C1 segment of cervical spinal cord (tissue), 14 donors: ENCODE measurements around the gene MDGA2.

Source experiments
- DNase-seq, 14 donors: peaks; one replicate each; lab custom pipeline; 2025; lab: John Stamatoyannopoulos, UW

MDGA2 gene

DNA sequence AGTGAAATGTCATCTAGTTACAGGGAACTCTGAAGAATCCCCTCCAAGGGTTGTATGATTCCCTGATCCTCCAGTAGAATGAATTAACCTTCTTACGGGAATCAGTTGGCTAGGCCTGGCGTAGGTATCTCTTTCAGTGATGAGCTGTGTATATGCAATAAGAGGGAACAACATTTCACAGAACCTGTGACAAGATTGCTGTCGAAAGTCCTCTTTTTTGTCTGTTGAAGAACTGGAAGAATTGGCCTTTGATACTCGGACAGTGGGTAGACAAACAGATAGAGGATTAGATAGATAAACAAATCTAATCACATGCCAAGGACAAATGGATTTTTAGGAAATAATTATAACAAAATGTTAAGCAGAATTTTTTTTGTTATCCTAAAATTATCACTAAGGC, 184.6 kb downstream of the MDGA2 start:
- no peak for DNase-seq

DNA sequence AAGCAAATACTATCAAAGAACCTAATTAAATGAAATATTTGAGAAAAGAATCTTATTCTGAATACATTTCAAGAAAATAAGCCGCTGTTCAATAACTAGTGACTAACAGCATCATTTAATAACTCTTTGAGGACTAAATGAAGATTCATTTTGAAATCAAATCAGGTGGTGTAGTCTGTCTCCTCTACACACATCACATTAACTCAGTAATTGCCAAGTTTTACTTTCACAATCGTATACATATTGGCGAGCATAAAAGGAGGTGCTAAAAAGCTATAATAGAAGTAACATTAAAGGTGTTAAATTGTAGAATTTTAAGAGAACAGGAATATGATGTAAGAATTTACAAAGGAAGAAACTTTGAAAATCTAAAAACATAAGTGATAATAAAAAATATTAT, 185.1 kb downstream of the MDGA2 start:
- DNase-seq = no peak

DNA sequence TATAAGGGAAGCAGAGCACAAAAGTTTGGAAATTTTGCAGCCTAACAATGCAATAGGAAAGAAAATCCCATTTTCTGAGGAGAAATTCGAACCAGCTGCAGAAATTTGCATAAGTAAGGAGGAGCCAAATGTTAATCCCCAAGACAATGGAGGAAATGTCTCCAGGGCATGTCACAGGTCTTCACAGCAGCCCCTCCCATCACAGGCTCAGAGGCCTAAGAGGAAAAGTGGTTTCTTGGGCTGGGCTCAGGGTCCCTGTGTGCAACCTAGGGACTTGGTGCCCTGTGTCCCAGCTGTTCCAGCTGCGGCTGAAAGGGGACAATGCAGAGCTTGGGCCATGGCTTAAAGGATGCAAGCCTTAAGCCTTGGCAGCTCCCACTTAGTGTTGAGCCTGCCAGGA, 190.0 kb downstream of the MDGA2 start:
- no peak for DNase-seq

DNA sequence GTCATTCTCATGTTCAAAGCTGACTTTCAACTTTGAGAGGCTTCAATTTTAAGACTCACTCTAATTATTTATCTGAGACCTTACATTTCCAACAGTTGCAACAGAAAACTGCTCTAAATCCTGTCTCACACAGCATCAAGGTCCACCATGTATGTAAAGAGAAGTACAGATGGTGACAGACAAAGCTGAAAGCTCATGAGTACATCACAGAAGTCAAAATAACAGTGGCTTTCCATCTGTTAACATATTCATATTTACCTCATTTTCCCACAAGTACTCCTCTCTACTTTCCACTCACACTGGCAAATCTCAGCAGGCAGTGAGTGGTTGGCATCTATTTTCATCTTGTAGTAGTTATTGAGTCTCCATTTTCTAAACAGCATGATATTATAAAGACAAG, 192.0 kb downstream of the MDGA2 start:
- DNase-seq = no peak

DNA sequence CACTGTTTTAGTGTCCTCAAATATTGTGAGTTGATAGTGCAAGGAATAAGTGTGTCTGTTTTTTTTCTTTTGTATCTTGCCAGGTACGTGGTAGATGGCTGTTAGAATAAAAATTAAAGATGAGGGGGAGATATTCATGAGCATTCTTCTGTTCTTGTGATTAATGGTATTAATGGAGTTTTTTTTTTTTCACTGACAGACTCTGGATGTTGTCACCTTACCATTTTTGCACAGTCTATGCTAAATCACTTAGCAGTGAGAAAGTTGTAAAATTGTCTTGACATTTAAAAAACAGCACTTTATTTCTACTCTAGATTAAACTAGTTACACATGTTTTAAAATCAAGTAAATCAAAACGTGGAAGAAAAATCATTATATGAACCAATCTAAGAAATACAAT, 204.3 kb downstream of the MDGA2 start:
- DNase-seq = no peak

DNA sequence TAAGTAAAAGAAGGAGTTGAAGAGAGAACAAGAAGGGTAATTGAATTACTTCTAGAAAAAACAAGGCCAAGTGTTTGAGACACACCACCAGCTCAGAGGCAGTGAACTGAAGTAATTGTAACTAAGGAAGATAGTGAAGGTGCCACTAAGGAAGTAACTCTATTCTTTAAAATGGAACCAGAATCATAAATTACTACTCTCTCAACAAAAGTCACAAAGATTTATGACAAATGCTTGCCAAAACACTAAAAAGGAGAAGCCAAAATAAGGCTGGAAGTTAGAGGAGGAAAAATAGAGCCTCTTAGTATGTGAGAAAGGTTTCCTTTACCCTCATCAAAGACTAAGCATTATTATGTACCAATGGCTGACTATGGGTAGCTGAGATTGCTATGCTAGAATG, 208.5 kb downstream of the MDGA2 start:
- DNase-seq = no peak

DNA sequence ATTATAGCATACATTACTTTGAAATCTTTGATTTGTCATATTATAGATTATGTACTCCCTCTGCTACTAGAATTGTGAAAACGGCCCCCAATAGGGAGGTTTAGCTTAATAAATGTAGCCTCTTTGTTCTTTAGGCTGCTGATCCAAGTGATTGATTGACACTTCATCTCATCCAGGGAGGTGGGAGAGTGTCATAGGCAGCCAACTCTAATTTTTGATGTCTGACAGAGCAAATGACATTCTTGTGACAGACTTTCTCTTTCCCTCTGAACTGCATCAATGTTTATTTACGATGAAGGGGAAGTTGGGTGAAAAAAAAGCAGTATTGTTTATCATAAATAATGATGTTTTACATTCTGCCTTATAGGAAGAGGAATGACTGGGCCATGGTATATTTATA, 221.4 kb downstream of the MDGA2 start:
- no peak for DNase-seq

DNA sequence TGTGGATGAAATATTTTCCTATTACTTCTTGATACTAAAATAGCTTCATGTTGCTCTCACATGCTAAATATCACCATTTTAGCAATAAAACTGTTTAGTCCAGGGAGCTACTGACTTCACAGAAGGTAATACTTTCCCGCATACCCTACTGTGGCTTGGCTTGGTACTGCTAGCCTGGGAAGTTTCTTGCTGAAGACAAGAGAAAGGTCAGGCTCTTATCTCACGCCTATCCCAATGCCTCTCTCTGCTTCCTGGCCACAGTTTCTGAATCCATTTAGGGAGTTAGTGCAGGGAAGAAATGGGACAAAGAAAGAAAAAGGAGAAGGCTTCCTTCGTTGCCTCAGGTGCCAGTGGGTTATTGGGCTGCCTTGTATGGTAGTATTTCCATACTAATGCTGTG, 228.3 kb downstream of the MDGA2 start:
- no peak for DNase-seq

DNA sequence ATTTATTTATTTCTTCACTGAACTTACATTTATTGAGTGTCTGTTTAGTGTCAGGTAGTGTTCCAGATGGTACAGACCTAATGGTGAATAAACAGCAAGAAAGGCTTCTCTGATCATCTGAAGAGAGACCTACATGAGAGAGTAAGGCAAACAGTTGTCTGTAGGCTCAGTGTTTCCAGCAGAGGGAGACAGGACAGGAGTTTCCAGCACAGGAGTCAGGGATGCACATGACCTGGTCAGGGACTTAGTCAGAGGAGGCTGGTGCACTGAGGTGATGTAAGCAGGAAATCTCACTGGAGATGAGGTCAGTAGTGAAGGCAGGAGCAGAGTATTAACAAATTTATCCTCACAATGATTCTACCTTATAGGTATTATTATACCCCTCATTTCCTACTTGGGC, 233.2 kb downstream of the MDGA2 start:
- DNase-seq = peak in 2 of 14 donors; percentile 12 to 19

DNA sequence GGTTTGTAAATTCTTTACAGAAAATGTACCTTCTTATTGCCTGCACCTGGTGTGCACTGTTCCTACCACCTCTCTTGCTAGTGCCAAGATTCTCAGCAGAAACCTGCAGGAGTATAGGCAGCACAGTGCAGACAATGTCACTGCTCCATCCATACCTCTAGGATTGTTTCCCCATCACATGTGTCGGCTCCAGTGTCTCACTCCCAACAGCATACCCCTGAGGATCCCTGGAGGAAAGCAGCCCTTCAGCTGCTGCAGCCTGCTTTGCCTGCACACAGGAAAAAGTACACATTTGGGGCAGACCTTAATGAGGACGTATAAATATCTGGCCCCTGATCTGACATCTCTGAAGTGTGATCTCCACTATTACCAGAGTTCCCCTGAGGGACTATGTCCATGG, 235.5 kb downstream of the MDGA2 start:
- no peak for DNase-seq

DNA sequence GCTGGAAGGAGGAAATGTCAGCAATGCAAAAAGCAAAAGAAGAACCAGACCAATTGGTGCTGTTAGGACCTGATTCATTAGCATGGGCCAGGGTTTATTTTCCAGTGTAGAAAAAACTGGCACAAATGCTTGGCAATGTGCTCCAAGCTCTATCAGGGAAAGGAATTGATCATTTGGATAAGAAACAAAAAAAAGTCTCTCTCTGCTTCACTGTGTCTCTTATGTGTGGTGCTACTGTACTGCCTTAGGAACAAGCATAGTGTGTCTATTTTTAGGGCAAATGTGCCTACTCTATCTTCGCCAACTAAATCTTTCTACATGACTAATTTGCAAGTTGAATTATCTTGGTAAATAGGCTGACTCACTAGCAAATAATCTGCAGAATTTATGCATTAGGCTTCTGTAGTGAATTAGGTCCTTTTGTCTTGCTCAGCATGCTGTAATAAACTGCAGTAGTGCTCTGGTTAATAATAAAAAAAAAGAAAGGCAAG, 236.7 kb downstream of the MDGA2 start:
- peak in 1 of 14 donors; percentile 23 for DNase-seq

DNA sequence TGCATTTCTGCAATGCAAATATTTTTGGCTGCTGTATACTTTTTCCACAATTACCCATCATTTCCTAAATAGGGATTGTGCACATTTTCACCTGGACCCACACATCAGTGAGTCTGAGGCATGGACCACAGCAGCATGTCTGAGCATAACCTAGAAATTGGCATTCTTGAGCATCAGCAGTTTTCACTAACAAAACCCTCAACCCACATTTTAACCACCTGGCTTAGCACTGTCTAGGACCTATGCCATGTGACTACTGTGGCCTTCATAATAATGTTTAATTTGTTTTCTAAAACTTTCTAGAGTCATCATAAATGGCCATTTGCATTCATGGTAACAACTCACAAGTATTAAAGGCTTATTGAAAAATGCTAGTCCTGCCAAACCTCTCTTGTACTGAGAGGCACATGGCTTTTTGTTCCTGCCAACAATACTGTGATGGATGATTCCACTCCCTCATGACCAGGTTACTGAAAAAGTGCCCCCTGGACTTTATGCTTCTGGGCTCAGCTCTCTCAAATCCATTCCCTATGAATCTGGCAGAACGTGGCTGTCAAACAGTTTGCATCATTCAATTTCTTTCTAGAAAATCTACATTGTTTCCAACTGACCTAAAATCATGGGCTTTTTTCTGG, 240.0 kb downstream of the MDGA2 start:
- DNase-seq = peak in 4 of 14 donors; percentile 27 to 60 (median 27)

DNA sequence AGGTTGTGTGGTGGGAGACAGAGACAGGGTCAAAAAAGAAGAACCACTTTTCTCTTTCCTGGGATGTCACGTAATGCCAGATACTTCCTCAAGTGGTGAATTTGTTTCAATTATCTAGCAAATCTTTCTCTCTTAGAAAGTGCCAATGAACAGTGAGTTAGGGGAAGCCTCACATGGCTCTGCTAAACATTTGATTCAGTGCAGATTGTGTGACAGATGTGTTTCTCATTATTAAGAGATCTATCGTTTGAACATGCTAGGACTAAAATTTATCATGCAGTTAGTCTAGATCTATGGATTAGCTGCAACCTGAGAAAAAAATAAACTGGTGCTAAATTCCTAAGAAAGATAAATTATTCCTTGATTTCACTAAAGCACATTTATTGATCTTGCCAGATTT, 247.8 kb downstream of the MDGA2 start:
- no peak for DNase-seq

DNA sequence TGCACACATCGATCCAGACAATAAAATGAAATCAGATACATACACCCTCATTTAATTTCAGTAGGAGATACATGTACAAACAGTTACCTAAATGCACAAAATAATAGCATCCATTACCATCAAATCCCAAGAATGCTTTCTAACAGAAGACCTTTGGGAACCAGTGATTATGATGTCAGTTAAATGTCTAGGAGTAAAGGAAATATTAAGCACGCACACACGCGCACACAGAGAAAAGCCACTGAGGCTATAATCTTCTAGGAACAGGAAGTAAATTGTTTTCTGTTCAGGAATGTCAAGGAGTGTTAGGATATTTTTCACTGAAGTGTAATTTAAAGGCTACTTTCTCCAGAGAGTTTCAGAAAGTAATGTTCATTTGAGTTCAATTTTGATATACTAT, 250.1 kb downstream of the MDGA2 start:
- no peak for DNase-seq

DNA sequence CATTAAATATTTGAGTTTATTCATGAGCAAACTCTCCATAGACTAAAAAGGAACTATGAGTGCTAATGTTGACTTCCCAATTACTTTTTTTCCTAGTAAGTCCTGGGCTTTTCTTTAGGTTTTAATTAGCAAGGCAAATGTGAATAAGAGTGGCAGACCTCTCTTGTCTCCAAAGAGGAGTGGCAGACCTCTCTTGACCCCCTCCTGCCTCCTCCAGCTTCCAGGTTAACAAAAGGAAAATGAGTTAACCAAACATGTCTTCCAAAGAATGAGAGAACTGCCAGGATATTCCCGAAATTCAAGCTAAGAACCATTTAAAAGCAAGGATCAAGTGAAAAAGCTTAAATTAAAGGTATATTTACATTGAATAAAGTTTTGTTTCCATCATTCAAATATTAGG, 253.2 kb downstream of the MDGA2 start:
- DNase-seq = no peak

DNA sequence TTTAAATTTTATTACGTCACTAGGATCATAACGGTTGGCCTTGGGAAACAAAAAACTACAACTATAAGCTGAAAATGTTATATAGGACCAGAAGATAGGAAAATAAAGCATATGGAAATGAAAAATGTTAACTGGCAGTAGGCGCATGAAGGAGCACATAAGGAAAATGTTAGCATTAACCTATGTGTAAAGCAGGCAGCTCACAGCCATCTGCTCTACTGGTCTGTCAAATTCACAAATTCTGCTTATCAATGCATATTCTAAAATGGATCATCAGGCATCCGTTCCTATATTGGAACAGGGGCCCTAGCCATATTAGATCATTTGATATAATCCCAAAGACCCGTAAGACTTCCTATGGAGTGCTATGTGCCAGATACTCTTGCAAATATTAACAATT, 263.9 kb downstream of the MDGA2 start:
- DNase-seq = no peak

DNA sequence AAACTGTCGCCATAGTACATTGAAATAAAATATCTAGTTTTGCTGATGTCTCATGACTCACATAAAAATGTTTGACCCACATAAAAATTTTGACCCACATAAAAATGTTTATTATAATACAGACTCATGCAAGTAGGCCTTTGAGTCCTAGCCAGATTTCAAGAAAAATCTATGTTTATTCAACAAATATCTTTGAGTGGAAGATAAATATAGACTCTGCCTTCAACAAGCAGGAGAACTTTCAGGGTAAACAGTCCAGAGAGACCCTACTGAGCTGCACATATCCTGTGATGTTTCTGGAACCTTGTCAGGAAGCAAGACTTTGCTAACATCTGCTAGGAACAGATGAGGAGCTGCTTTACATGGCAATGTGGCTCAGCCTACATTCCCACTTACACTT, 283.1 kb downstream of the MDGA2 start:
- DNase-seq = no peak

DNA sequence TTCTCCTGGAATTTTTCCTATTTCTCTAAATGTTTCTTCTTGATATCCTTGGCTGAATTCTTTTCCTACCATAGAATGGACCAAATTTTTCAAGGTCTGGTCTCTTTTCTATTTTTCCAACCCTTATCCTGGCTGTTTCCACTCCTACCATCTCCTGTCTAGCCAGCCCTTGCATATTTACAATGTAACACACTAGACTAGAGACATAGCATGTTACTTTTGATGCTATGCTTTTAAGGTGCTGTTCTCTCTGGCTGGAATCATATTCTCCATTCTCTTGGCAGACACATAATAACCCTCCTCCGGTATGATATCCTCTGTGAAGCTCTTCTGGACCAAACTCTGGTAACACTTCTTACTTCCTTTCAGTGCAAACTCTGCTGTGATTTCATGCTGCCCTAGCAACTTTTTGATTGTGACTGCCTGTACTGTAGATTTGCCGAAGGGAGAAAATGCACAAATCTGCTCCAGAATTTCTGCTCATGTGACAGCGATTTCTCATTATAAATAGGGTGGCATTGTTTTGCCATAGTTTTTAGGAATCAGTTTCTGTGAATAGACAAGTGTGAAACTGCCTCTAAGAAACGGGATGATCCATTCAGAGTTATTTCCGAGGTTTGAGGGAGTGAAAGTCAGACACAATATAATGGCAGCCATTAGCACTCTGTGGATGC, 284.4 kb downstream of the MDGA2 start:
- peak in 3 of 14 donors; percentile 8 to 48 (median 44) for DNase-seq

DNA sequence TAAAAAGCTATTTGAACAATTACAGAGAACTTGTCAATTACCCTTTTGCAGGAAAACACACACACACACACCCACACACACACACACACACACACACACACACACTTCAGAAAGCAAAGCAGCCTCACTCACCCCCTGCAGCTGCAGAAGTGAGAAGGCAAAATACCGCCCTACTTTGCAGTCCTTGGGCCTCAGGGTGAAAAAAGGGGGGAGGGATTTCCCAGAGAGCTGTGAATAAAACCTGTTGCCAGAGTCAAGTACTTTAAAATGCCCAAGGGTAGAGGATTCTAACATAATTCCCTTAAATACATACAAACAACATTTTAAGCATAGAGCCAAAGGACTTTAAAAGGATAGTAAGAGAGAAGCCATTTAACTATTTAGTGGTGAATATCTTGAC, 285.9 kb downstream of the MDGA2 start:
- DNase-seq = no peak

DNA sequence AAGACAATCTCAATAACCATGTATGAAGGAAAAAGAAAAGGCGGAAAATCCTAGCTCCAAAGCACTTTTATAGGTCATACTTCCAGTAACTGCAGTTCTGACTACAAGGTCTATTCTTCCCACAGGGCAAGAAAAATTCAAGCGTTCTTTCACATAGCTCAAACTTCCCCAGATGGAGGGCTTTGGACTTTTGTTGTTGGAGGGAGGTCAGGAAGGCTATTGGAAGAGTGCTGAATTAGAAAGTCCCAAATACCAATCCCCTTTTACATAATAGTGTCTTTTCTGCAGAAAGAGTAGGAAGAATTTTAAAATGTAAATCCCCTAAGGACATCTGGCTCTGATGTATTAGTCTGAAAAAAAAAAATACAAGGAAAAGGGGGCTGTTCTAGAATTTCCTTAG, 309.4 kb downstream of the MDGA2 start:
- DNase-seq = no peak

DNA sequence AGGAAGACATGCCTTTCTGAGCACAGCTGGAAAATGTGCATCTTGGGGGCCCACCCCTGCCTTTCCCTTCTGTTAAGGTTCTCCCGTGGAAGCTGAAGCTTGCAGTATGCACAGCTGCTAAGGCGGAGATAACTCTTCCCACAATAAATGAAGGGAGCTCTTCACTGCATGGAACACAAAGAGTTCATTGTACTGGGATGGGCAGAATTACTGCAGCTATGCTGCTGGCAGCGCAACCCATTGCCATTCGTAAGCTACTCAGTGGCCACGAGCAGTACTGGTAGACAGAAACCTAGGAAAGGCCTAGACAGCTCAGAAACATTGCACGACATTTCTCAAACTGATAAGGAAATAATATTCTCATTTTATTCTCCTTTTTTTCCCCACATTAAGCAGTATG, 310.2 kb downstream of the MDGA2 start:
- DNase-seq = peak in 9 of 14 donors; percentile 29 to 74 (median 38)

DNA sequence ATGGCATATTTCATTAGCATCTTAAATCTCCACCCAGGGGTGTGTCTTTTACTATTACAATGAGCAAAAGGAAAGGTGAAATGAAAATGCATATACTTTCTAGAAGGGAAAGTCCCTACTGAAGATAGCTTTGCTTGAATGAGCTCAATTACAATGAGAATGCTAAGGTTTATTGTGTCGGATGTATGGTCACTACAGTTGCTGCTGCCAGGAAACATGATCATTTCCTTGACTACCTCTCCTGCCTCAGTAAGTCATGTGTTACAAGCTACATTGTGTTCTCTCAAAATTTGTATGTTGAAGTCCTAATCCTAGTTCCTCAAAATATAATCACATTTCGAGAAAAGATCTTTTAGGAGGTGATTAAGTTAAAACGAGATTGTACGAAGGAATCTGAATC, 322.2 kb downstream of the MDGA2 start:
- no peak for DNase-seq

DNA sequence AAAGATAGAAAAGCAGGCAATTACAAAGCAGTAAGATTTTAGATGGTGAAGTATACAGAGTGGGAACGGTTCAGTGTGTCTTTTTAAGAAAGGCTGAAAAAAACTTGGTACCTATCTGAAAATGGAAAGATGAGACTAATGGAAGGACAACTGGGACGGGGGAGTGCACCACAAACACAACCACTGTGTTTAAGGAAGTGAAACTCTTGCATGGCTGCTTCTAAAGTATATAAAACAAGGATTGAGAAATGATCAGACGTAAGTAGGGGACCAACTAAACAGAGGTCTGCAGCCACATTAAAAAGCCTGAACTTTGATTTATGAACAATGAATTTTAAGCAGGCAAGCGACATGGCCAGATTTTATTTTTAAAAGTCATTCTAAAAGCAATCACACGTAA, 328.6 kb downstream of the MDGA2 start:
- DNase-seq = no peak

DNA sequence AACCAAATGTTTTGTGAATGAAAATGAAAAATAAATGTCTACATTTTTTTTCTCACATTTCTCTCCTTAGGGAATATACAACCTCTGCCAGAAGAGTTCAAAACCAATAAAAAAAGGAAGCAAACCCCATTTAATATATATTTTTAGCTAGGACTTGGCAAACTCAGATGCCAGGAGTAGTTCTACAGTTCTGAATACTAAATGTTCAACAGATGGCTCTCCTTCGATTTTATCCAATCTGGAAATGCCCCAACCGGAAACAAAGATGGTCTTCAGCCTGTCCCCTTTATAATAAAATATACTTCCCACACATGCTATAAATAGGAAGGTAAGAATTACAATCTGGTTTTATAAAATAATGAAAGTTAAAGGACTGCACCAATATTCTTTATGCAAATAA, 330.4 kb downstream of the MDGA2 start:
- no peak for DNase-seq
